ENCODE results near the gene BSDC1. TPM values are rescaled to one million over a fixed set of nuclear protein-coding genes. Genes with fewer than 3 reads are reported as not detected.
A peak's percentile ranks its signal among the peaks of the same experiment; 100 is the strongest.

The BSDC1 gene
- total and polyA plus RNA-seq, 8 donors = 35.9 to 56.9 (median 43.4) TPM

DNA sequence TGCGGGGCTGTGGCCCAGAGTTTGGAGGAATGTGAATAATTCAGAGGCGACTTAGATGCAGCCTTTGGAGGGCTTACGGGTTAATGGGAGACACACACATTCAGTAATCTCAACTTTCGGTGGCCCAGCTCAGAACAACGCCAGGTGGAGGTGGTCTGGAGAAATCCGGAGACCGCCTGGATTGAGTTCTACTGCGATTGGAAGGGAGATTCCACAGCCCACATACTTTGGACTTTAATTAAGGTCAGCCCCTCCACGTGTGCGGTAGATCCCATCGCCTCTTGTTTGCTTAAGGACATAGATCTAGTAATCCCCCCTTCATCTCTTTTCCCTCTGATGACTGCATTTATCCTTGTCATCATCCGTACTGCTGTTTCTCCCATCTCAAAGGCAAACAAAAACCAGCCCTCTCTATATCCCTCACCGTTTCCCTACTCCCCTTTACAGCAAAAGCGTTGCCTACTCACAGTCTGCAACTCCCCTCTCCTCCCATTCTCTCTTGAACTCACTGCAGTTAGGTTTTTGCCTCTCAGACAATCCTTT, 720 bp upstream of the BSDC1 start:
- intact Hi-C loops (cut with DNase I) = no loop called here
- Histone ChIP-seq H3K27ac (peak overlapping the region; percentile 77 to 94 (median 86)), H3K4me3 (peak overlapping the region; percentile 36 to 91 (median 66)), H3K27me3 (no peaks in the 10 kb centered on the region), H3K9me3 (no peaks in the 10 kb centered on the region), H3K36me3 (no peaks in the 10 kb centered on the region), H3K4me1 (peaks cover 9 to 18% (median 15%) of the 10 kb centered on the region in 3 donors)
- DNase-seq (no peak), ATAC-seq (peak; percentile 2 to 21 (median 12)), FAIRE-seq (no peak)
- WGBS, 2 donors = 0 to 1% methylated on average over 14 of the region's 14 CpGs
- TF ChIP-seq, protein P1, sequence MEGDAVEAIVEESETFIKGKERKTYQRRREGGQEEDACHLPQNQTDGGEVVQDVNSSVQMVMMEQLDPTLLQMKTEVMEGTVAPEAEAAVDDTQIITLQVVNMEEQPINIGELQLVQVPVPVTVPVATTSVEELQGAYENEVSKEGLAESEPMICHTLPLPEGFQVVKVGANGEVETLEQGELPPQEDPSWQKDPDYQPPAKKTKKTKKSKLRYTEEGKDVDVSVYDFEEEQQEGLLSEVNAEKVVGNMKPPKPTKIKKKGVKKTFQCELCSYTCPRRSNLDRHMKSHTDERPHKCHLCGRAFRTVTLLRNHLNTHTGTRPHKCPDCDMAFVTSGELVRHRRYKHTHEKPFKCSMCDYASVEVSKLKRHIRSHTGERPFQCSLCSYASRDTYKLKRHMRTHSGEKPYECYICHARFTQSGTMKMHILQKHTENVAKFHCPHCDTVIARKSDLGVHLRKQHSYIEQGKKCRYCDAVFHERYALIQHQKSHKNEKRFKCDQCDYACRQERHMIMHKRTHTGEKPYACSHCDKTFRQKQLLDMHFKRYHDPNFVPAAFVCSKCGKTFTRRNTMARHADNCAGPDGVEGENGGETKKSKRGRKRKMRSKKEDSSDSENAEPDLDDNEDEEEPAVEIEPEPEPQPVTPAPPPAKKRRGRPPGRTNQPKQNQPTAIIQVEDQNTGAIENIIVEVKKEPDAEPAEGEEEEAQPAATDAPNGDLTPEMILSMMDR (IDR thresholded peaks at IDR 0.05) = no peak

DNA sequence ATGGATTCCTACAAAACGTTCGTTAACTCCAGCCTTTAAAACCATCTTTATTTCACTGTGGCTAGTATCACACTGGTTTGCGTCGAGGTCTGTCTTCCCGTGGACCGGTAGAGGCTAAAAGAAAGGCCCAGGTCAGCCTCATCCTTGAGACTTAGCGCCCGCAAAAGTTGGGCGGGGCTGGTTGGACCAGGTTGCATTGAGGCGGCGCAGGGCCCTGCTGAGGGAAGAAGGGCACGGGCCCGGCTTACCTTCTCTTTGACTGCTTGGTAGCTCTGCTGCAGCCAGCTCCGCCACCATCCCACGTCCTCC, 455 bp downstream of the BSDC1 start:
- intact Hi-C loops (cut with DNase I) = no loop called here
- no peak for FAIRE-seq
- peak overlapping the region; percentile 58 to 91 (median 79) for H3K4me3 ChIP-seq
- peak in 2 of 6 donors; percentile 45 to 72 for DNase-seq
- H3K36me3 ChIP-seq = peaks cover 0 to 7% (median 3%) of the 10 kb centered on the region in 3 donors
- 1% methylated on average over 15 of the region's 15 CpGs for WGBS, 2 donors
- peaks cover 9 to 18% (median 15%) of the 10 kb centered on the region in 3 donors for H3K4me1 ChIP-seq
- peak overlapping the region; percentile 77 to 94 (median 86) for H3K27ac ChIP-seq
- peak; percentile 47 to 63 (median 56) for ATAC-seq
- TF ChIP-seq, protein P1 (IDR thresholded peaks at IDR 0.05) = no peak
- no peaks in the 10 kb centered on the region for H3K27me3 ChIP-seq
- no peaks in the 10 kb centered on the region for H3K9me3 ChIP-seq

DNA sequence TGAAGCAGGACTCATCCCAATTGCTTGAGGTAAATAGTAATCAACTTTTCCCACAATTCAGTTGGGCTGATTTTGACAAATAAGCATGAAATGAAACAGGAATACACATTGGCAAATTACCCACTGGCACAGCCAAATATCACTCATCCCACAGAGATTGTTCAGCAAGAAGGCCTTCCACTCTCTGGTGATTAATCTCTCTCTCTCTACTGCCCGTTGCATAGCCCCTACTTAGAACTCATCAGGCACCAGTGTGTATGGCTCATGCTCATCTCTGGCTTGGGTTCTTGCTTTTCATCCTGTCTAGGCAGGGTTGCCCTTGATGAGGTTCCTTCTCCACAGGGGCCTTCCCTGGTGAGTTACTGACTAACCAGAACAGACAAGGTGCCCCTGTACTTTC, 1.1 kb downstream of the BSDC1 start:
- peaks cover 0 to 12% (median 3%) of the 10 kb centered on the region in 3 donors for H3K36me3 ChIP-seq
- H3K9me3 ChIP-seq = no peaks in the 10 kb centered on the region
- H3K27me3 ChIP-seq = no peaks in the 10 kb centered on the region
- TF ChIP-seq, protein P1 (IDR thresholded peaks at IDR 0.05) = no peak
- no peak for DNase-seq
- intact Hi-C loops (cut with DNase I) = no loop called here
- no peak for FAIRE-seq
- peaks cover 9 to 18% (median 15%) of the 10 kb centered on the region in 3 donors for H3K4me1 ChIP-seq
- no peak overlapping the region for H3K27ac ChIP-seq
- no peak for ATAC-seq
- H3K4me3 ChIP-seq = peak overlapping the region in 3 of 4 donors; percentile 58 to 91 (median 73)
- 71 to 73% methylated on average over 1 of the region's 1 CpG for WGBS, 2 donors

DNA sequence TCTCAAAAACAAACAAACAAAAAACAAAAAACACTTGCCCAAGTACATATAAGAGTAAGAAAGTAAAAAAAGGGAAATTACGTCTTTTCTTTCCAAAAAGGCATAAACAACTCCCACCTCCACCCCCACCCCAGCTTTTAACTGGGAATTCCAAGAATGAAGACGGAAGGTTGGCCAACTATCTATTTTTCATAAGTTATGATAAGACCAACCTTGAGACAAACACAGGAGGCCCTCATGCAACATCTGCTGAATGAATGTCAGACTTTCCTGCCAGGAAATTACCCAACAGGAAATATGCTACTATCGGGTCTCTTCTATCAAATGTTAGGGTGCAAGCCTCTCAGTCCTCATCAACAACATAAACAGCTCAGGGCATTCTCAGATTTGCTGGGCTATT, 1.9 kb downstream of the BSDC1 start:
- no peak overlapping the region for H3K27ac ChIP-seq
- no peak for ATAC-seq
- H3K4me1 ChIP-seq = peaks cover 9 to 18% (median 15%) of the 10 kb centered on the region in 3 donors
- no peaks in the 10 kb centered on the region for H3K9me3 ChIP-seq
- 54 to 55% methylated on average over 3 of the region's 3 CpGs for WGBS, 2 donors
- H3K27me3 ChIP-seq = no peaks in the 10 kb centered on the region
- peaks cover 0 to 12% (median 3%) of the 10 kb centered on the region in 3 donors for H3K36me3 ChIP-seq
- intact Hi-C loops (cut with DNase I) = no loop called here
- FAIRE-seq = no peak
- TF ChIP-seq, protein P1 (IDR thresholded peaks at IDR 0.05) = no peak
- no peak for DNase-seq
- peak overlapping the region in 1 of 4 donors; percentile 73 for H3K4me3 ChIP-seq

Data from pancreas (tissue), 10 donors.